ENCODE results near the gene GRM4.

DNA sequence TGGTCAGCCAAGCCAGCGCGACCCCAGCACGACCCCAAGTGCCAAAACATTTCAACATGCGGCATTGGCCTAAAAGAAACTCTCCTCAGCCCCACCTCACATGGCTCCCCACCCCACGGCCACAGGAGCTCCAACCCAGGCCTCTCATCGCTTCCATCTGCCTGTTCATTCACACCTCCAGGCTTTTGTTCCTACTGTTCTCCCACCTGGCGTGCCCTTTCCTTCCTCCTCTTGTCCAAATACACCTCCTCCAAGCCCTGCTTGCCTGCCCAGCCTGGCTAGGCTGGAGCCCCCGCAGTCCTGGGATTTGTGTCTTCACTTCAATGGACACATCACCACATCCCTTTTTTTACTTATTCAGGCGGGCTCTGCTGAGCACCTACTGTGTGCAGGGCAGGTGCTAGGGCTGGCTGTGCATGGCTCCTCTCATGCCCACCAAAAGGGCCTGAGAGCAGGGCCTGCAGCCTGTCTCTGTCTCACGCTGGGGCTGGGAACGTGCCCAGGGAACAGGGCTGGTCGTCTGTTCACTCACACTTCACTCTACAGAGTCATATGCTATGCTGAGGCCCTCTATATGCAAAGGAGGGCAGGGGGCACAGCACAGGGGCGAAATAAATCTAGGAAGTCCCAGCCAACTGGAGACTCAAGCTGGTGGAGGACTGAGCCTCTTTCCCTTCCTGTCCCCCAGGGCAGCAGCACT lies 61.1 kb downstream of the GRM4 start:
- TF ChIP-seq EZH2phosphoT487 (IDR thresholded peaks at IDR 0.05; ENCODE audit: insufficient read depth, low read depth), result no peak
- TF ChIP-seq EZH2 (IDR thresholded peaks at IDR 0.05; ENCODE audit: insufficient read depth, poor library complexity, severe bottlenecking), result no peak
